C4-2B (cell line): Measurements from ENCODE around the gene TSPAN9.

Source experiments
- ZFX ChIP-seq: fragments of 450-650 bp; IDR thresholded peaks from 2 replicates; pipeline ENCODE4 v1.6.1; 2017
- TF ChIP-seq, protein P1 (sequence below): fragments of 450-650 bp; conservative IDR thresholded peaks from 2 replicates; pipeline ENCODE4 v1.5.1; 2017; ENCODE audit warnings: mild to moderate bottlenecking

DNA sequence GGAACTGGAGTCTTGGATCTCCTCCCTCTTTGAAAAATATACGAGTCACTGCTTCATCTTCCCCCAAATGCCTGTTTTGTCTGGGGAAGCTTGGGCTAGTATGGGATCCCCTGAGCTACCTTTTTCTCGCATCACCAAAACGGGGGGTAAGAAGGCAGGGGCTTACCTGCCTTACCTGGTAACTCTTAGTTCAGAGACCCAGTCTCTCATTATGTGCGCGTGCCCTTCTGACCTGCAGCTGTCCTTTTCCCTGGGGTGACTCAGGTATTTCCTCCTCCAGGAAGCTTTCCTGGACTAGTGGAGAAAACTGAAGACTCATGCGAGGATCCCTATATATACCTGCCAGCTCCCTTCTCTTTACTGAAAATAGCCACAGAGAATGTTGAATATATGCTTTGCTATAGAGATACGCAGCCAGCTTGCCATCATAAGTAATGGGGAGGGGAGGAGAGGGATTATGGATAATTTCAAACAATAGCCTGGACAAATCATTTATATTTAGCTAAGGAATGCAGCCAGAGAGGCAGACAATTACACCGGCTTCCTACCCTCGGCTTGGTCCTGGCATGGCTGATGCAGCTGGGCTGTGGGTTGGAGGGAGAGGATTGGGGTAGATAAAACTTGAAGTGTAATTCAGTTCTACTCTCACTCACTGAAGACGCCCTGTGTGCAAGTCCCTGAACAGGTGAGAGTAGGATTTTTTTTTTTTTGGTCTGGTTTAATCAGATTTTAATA, 1.1 kb downstream of the TSPAN9 start:
- TF ChIP-seq, protein P1, sequence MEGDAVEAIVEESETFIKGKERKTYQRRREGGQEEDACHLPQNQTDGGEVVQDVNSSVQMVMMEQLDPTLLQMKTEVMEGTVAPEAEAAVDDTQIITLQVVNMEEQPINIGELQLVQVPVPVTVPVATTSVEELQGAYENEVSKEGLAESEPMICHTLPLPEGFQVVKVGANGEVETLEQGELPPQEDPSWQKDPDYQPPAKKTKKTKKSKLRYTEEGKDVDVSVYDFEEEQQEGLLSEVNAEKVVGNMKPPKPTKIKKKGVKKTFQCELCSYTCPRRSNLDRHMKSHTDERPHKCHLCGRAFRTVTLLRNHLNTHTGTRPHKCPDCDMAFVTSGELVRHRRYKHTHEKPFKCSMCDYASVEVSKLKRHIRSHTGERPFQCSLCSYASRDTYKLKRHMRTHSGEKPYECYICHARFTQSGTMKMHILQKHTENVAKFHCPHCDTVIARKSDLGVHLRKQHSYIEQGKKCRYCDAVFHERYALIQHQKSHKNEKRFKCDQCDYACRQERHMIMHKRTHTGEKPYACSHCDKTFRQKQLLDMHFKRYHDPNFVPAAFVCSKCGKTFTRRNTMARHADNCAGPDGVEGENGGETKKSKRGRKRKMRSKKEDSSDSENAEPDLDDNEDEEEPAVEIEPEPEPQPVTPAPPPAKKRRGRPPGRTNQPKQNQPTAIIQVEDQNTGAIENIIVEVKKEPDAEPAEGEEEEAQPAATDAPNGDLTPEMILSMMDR: no peak
- no peak for TF ChIP-seq ZFX
